ENCODE measurements around the gene TTLL5. TPM values are rescaled to one million over a fixed set of nuclear protein-coding genes. Genes with fewer than 3 reads are reported as not detected.

Gene TTLL5
- total and polyA plus RNA-seq, 2 of the 13 experiments (the other 11 are each of a cell fraction or from before 2014, with no cell fraction given): 11.8 to 18.8 TPM

DNA sequence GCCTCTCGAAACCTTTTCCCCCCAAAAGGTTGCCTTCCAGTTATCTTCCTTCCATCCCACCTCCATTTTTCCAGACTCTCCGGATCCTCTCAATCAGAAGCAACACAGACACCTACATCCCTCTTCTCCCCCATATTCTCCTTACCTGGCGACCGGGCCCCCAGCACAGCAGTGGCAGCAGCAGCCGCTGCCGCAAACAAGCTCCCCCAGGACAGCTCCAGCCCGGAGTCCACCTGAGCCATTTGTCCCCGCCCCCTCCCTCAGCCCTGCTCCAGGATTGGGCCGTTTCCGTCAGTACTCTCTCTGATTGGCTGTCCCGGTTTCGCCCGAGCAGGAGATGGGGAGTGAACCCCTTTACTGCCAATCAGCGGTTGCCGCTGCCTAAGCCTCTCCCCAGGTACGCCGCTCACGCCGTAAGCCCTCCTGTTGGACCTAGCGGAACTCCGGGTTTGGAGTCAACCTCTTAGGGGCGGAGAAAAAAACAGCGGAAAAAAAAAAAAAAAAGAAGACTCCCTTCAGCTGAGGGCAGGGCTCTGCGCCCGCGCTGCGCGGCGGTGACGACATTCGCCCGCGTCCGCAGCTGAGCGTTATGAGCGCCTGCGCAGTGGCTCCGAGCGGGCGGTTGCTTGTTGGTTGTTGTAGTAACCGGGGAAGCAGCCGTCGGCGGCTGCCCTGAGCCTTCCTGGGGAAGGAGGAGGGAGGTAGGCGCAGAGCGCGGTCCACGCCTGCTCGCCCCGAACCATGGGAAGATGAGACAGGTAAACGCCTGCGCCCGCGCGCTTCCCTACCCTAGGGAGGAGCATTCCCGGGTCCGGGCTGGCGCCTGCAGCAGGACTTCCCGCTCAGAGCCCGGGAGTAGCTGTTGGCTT, at the start of gene TTLL5, which contains the start of gene ERG28 (continued):
- TF ChIP-seq, protein P1, sequence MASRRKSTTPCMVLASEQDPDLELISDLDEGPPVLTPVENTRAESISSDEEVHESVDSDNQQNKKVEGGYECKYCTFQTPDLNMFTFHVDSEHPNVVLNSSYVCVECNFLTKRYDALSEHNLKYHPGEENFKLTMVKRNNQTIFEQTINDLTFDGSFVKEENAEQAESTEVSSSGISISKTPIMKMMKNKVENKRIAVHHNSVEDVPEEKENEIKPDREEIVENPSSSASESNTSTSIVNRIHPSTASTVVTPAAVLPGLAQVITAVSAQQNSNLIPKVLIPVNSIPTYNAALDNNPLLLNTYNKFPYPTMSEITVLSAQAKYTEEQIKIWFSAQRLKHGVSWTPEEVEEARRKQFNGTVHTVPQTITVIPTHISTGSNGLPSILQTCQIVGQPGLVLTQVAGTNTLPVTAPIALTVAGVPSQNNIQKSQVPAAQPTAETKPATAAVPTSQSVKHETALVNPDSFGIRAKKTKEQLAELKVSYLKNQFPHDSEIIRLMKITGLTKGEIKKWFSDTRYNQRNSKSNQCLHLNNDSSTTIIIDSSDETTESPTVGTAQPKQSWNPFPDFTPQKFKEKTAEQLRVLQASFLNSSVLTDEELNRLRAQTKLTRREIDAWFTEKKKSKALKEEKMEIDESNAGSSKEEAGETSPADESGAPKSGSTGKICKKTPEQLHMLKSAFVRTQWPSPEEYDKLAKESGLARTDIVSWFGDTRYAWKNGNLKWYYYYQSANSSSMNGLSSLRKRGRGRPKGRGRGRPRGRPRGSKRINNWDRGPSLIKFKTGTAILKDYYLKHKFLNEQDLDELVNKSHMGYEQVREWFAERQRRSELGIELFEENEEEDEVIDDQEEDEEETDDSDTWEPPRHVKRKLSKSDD (CRISPR knock-in tag; IDR thresholded peaks at IDR 0.05; ENCODE audit: low read depth): no peak
- TF ChIP-seq RARG (CRISPR knock-in tag; IDR thresholded peaks at IDR 0.05; ENCODE audit: low read depth) (no peak), MBD4 (IDR thresholded peaks at IDR 0.05; ENCODE audit: borderline replicate concordance, low read length) (no peak), NCOA5 (CRISPR knock-in tag; IDR thresholded peaks at IDR 0.05) (no peak), CC2D1A (CRISPR knock-in tag; IDR thresholded peaks at IDR 0.05) (no peak), PRPF4 (IDR thresholded peaks at IDR 0.05; ENCODE audit: low read depth, low read length, poor library complexity, severe bottlenecking) (no peak), ZNF205 (CRISPR knock-in tag; IDR thresholded peaks at IDR 0.05) (no peak), ZNF775 (CRISPR knock-in tag; IDR thresholded peaks at IDR 0.05; ENCODE audit: borderline replicate concordance) (no peak), ZNF367 (CRISPR knock-in tag; IDR thresholded peaks at IDR 0.05; ENCODE audit: borderline replicate concordance) (no peak), ZNF382 (CRISPR knock-in tag; IDR thresholded peaks at IDR 0.05; ENCODE audit: borderline replicate concordance) (no peak), RBAK (CRISPR knock-in tag; IDR thresholded peaks at IDR 0.05) (no peak), CHD4 (IDR thresholded peaks at IDR 0.05; ENCODE audit: borderline replicate concordance, low read length) (no peak), ZBTB7B (CRISPR knock-in tag; IDR thresholded peaks at IDR 0.05) (peak; percentile 57), FOXO1 (CRISPR knock-in tag; IDR thresholded peaks at IDR 0.05) (no peak), KLF12 (CRISPR knock-in tag; IDR thresholded peaks at IDR 0.05; ENCODE audit: borderline replicate concordance) (no peak), SMAD9 (CRISPR knock-in tag; IDR thresholded peaks at IDR 0.05) (no peak), SOX6 (IDR thresholded peaks at IDR 0.05) (no peak), SOX6 (CRISPR knock-in tag; IDR thresholded peaks at IDR 0.05) (peak; percentile 37)
- TF ChIP-seq, protein P2, sequence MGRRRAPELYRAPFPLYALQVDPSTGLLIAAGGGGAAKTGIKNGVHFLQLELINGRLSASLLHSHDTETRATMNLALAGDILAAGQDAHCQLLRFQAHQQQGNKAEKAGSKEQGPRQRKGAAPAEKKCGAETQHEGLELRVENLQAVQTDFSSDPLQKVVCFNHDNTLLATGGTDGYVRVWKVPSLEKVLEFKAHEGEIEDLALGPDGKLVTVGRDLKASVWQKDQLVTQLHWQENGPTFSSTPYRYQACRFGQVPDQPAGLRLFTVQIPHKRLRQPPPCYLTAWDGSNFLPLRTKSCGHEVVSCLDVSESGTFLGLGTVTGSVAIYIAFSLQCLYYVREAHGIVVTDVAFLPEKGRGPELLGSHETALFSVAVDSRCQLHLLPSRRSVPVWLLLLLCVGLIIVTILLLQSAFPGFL (CRISPR knock-in tag; IDR thresholded peaks at IDR 0.05): no peak
- TF ChIP-seq, protein P3, sequence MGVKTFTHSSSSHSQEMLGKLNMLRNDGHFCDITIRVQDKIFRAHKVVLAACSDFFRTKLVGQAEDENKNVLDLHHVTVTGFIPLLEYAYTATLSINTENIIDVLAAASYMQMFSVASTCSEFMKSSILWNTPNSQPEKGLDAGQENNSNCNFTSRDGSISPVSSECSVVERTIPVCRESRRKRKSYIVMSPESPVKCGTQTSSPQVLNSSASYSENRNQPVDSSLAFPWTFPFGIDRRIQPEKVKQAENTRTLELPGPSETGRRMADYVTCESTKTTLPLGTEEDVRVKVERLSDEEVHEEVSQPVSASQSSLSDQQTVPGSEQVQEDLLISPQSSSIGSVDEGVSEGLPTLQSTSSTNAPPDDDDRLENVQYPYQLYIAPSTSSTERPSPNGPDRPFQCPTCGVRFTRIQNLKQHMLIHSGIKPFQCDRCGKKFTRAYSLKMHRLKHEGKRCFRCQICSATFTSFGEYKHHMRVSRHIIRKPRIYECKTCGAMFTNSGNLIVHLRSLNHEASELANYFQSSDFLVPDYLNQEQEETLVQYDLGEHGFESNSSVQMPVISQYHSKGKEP (CRISPR knock-in tag; IDR thresholded peaks at IDR 0.05): no peak
- TF ChIP-seq, protein P4, sequence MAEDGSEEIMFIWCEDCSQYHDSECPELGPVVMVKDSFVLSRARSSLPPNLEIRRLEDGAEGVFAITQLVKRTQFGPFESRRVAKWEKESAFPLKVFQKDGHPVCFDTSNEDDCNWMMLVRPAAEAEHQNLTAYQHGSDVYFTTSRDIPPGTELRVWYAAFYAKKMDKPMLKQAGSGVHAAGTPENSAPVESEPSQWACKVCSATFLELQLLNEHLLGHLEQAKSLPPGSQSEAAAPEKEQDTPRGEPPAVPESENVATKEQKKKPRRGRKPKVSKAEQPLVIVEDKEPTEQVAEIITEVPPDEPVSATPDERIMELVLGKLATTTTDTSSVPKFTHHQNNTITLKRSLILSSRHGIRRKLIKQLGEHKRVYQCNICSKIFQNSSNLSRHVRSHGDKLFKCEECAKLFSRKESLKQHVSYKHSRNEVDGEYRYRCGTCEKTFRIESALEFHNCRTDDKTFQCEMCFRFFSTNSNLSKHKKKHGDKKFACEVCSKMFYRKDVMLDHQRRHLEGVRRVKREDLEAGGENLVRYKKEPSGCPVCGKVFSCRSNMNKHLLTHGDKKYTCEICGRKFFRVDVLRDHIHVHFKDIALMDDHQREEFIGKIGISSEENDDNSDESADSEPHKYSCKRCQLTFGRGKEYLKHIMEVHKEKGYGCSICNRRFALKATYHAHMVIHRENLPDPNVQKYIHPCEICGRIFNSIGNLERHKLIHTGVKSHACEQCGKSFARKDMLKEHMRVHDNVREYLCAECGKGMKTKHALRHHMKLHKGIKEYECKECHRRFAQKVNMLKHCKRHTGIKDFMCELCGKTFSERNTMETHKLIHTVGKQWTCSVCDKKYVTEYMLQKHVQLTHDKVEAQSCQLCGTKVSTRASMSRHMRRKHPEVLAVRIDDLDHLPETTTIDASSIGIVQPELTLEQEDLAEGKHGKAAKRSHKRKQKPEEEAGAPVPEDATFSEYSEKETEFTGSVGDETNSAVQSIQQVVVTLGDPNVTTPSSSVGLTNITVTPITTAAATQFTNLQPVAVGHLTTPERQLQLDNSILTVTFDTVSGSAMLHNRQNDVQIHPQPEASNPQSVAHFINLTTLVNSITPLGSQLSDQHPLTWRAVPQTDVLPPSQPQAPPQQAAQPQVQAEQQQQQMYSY (CRISPR knock-in tag; IDR thresholded peaks at IDR 0.05): 0 out of 2 replicates have a peak, but pooled peaks have one; percentile 35
